Fibroblast of lung (primary cell): ENCODE data around the gene TPRX1. TPM values are rescaled to one million over a fixed set of nuclear protein-coding genes. Genes with fewer than 3 reads are reported as not detected.
"Not testable (repeated sequence)": the region's sequence is repeated elsewhere in the genome, so short reads cannot be mapped to it uniquely, and the experiment has no call there.

ENCODE experiments used
- DNase-seq, 2 donors: peaks; one replicate each; pipeline versions ENCODE4 v3.0.0 to v3.0.0-alpha.2; 2010; ENCODE audit warnings: low read depth in 2 of 2
- H2AFZ ChIP-seq: 2 replicates; pipeline ENCODE4 v1.5.1; 2012; ENCODE audit warnings: low read length, control low read depth, inconsistent platforms
- H3K27ac ChIP-seq: 2 replicates; pipeline ENCODE4 v1.5.1; 2011; ENCODE audit warnings: low read length, control low read depth; ENCODE audit not compliant: insufficient read depth
- H3K27me3 ChIP-seq: 2 replicates; pipeline ENCODE4 v1.5.1; 2011; ENCODE audit warnings: mild to moderate bottlenecking, low read length; ENCODE audit not compliant: control insufficient read depth, insufficient read depth
- H3K36me3 ChIP-seq: 2 replicates; pipeline ENCODE4 v1.5.1; 2011; ENCODE audit warnings: low read length; ENCODE audit not compliant: control insufficient read depth, insufficient read depth
- H3K4me1 ChIP-seq: 2 replicates; pipeline ENCODE4 v1.5.1; 2011; ENCODE audit warnings: low read length; ENCODE audit not compliant: control insufficient read depth, insufficient read depth; ENCODE audit errors: extremely low read depth
- H3K4me2 ChIP-seq: 2 replicates; pipeline ENCODE4 v1.5.1; 2011; ENCODE audit warnings: low read length, control low read depth; ENCODE audit not compliant: insufficient read depth; ENCODE audit errors: extremely low read depth
- H3K4me3 ChIP-seq, 4 experiments: fragments of 200-600 bp in 1 of 4; sonication (generic) in 1 of 4; replicated peaks in 1 of 4; 2 replicates each; pipeline ENCODE4 v1.5.1; 2011 to 2016; ENCODE audit warnings: low read length in 4 of 4, low read depth in 3 of 4, mild to moderate bottlenecking in 3 of 4, control low read depth in 2 of 4, inconsistent platforms in 1 of 4, mixed read lengths in 1 of 4; ENCODE audit not compliant: insufficient read depth in 1 of 4; ENCODE audit errors: control extremely low read depth in 1 of 4
- H3K79me2 ChIP-seq: 2 replicates; pipeline ENCODE4 v1.5.1; 2012; ENCODE audit warnings: mild to moderate bottlenecking, low read length, inconsistent platforms; ENCODE audit not compliant: control insufficient read depth, insufficient read depth
- H3K9ac ChIP-seq: 2 replicates; pipeline ENCODE4 v1.5.1; 2011; ENCODE audit warnings: mild to moderate bottlenecking, low read length, control low read depth; ENCODE audit not compliant: insufficient read depth
- H3K9me3 ChIP-seq: 2 replicates; pipeline ENCODE4 v1.5.1; 2012; ENCODE audit warnings: low read depth, low read length; ENCODE audit not compliant: control insufficient read depth, insufficient read depth
- H4K20me1 ChIP-seq: 2 replicates; pipeline ENCODE4 v1.5.1; 2011; ENCODE audit warnings: low read length; ENCODE audit not compliant: control insufficient read depth, insufficient read depth; ENCODE audit errors: extremely low read depth
- EZH2 ChIP-seq: IDR thresholded peaks from 2 replicates; pipeline ENCODE4 v1.5.1; 2012; ENCODE audit warnings: low read length, control low read depth, mild to moderate bottlenecking; ENCODE audit errors: missing control alignments
- polyA plus RNA-seq, 2 donors: library from polyadenylated mRNA; depleted of rRNA in 1 of 2; stranded (reverse) in 1 of 2; unstranded in 1 of 2; fragments of >200 nt; gene quantifications; 2 replicates each; pipeline ENCODE4 v1.2.1, GENCODE V29; 2011 to 2012; ENCODE audit warnings: missing spikeins in 1 of 2
- total RNA-seq: library from RNA; depleted of rRNA; stranded (reverse); fragments of >200 nt; gene quantifications from 2 replicates; pipeline ENCODE4 v1.2.1, GENCODE V29; 2014
- TF ChIP-seq, protein P1 (sequence below), 2 donors: IDR thresholded peaks in 1 of 2; conservative IDR thresholded peaks in 1 of 2; 1 replicate in 1 of 2; 2 replicates in 1 of 2; pipeline ENCODE4 v1.5.1; 2011 to 2012; ENCODE audit warnings: low read length in 2 of 2, control low read depth in 1 of 2, inconsistent platforms in 1 of 2, low read depth in 1 of 2, mild to moderate bottlenecking in 1 of 2

The TPRX1 gene
- total and polyA plus RNA-seq, 2 donors (not counting 1 experiment from before 2014, with no cell fraction given), result not detected

DNA sequence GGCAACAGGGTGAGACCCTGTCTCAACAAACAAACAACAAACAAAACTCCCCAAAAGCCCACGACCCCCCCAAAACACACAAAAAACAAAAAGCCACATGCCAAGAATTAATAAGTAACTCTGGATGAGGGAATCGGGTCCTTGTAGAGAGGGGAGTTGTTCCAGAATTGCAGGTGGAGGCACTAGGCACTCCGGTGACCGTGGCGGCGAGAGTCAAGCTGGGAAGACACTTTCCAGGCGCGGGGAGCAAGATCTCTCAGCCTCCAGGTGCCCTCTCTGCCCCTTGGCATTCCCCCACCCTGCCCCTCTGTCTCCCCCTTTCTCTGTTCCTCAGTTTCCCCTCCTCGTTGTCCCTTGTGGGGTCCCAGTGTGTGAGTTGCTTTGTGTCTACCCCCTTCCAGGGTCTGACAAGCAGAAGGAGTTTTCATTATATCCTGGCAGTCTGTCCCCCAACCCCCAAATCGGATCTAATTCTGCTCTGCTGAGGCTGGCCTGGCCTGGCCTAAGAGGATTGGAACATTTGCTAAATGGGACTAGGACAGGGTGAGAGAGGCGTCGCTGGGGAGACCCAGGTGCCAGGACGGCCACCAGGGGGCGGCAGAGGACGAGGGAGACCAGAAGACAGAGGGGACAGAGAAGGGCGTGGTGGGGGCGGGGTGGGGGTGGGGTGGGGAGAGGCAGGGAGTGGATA lies 9.1 kb upstream of the TPRX1 start:
- Histone ChIP-seq H3K9ac (no peak overlapping the region), H3K27me3 (no peaks in the 10 kb centered on the region), H3K79me2 (no peaks in the 10 kb centered on the region), H3K4me2 (no peak overlapping the region), H3K4me1 (no peaks in the 10 kb centered on the region), H3K27ac (no peak overlapping the region), H3K36me3 (no peaks in the 10 kb centered on the region), H2AFZ (no peak overlapping the region), H4K20me1 (no peaks in the 10 kb centered on the region), H3K9me3 (no peaks in the 10 kb centered on the region), H3K4me3 (no peak overlapping the region)
- TF ChIP-seq, protein P1, sequence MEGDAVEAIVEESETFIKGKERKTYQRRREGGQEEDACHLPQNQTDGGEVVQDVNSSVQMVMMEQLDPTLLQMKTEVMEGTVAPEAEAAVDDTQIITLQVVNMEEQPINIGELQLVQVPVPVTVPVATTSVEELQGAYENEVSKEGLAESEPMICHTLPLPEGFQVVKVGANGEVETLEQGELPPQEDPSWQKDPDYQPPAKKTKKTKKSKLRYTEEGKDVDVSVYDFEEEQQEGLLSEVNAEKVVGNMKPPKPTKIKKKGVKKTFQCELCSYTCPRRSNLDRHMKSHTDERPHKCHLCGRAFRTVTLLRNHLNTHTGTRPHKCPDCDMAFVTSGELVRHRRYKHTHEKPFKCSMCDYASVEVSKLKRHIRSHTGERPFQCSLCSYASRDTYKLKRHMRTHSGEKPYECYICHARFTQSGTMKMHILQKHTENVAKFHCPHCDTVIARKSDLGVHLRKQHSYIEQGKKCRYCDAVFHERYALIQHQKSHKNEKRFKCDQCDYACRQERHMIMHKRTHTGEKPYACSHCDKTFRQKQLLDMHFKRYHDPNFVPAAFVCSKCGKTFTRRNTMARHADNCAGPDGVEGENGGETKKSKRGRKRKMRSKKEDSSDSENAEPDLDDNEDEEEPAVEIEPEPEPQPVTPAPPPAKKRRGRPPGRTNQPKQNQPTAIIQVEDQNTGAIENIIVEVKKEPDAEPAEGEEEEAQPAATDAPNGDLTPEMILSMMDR (conservative IDR thresholded peaks at IDR 0.05 in 1 of 2, IDR thresholded peaks at IDR 0.05 in 1 of 2; ENCODE audit: low read depth in 1 of 2, low read length in 2 of 2), result peak; percentile 42 to 60
- TF ChIP-seq EZH2, result no peak
- DNase-seq, result peak; percentile 32 to 41

DNA sequence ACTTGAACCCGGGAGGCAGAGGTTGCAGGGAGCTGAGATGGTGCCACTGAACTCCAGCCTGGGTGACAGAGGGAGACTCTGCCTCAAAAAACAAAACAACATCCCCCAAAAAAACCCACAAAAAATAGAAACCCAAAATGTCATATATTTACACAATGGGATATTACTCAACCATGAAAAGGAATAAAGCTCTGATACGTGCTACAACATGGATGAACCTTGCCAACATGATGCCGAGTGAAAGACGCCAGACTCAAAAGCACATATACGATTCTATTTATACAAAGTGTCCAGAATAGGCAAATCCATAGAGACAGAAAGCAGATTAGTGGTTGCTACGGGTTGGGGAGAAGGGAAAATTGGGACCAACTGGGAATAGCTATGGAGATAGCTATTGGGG lies 2.1 kb upstream of the TPRX1 start:
- H4K20me1 ChIP-seq, result no peaks in the 10 kb centered on the region
- no peak overlapping the region for H3K27ac ChIP-seq
- no peaks in the 10 kb centered on the region for H3K9me3 ChIP-seq
- H2AFZ ChIP-seq, result no peak overlapping the region
- no peaks in the 10 kb centered on the region for H3K27me3 ChIP-seq
- H3K79me2 ChIP-seq, result no peaks in the 10 kb centered on the region
- no peak overlapping the region for H3K4me3 ChIP-seq
- DNase-seq, result no peak
- TF ChIP-seq, protein P1 (conservative IDR thresholded peaks at IDR 0.05 in 1 of 2, IDR thresholded peaks at IDR 0.05 in 1 of 2; ENCODE audit: low read depth in 1 of 2, low read length in 2 of 2), result no peak
- TF ChIP-seq EZH2, result no peak
- H3K4me2 ChIP-seq, result no peak overlapping the region
- no peak overlapping the region for H3K9ac ChIP-seq
- no peaks in the 10 kb centered on the region for H3K4me1 ChIP-seq
- H3K36me3 ChIP-seq, result no peaks in the 10 kb centered on the region

DNA sequence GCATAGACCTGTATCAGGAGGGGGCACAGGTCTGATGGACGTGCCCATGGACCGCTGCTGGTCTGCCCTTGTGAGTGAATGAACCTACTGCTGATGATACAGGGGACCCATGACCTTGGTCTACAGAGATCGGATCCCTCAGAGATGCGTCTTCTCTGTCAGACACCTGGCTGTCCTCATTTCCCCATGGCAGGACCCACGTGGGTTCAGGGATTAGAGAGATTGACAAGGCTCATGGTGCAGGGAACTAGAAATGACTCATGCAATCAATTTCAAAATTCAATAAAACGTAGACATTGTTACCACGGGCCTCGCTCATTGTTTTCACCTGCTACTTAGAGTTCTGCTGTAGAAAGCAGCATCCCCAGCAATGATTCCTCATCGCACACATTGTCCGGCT lies 962 bp upstream of the TPRX1 start:
- H4K20me1 ChIP-seq, result no peaks in the 10 kb centered on the region
- no peak overlapping the region for H3K4me3 ChIP-seq
- H3K27me3 ChIP-seq, result no peaks in the 10 kb centered on the region
- no peaks in the 10 kb centered on the region for H3K9me3 ChIP-seq
- no peaks in the 10 kb centered on the region for H3K4me1 ChIP-seq
- no peak overlapping the region for H2AFZ ChIP-seq
- TF ChIP-seq, protein P1 (conservative IDR thresholded peaks at IDR 0.05 in 1 of 2, IDR thresholded peaks at IDR 0.05 in 1 of 2; ENCODE audit: low read depth in 1 of 2, low read length in 2 of 2), result no peak
- TF ChIP-seq EZH2, result no peak
- DNase-seq, result no peak
- no peak overlapping the region for H3K4me2 ChIP-seq
- no peak overlapping the region for H3K27ac ChIP-seq
- H3K36me3 ChIP-seq, result no peaks in the 10 kb centered on the region
- H3K9ac ChIP-seq, result no peak overlapping the region
- no peaks in the 10 kb centered on the region for H3K79me2 ChIP-seq

DNA sequence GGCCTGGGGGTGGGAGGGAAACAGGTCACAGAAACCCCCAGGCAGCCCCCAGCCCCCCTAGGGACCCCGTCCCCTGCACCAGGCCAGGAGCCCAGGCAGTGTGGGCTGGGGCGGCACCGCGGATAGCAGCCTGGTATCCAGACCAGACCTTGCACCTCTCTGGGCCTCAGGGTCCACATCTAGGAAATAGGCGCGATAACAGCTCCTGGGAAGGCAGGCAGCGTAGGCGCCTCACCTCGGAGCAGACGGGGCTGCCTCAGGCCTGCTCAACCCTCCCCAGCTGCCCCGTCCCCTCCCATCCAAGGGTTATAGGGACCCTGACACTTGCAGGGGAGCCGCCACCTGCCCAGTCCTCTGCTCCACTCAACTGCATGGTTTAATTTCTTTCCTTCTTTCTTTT lies 680 bp downstream of the TPRX1 start:
- H3K4me1 ChIP-seq, H4K20me1 ChIP-seq, H3K27me3 ChIP-seq, H3K79me2 ChIP-seq, H3K9ac ChIP-seq, H3K4me2 ChIP-seq, H3K4me3 ChIP-seq, H2AFZ ChIP-seq, H3K27ac ChIP-seq, H3K9me3 ChIP-seq, DNase-seq, H3K36me3 ChIP-seq: not testable (repeated sequence)

DNA sequence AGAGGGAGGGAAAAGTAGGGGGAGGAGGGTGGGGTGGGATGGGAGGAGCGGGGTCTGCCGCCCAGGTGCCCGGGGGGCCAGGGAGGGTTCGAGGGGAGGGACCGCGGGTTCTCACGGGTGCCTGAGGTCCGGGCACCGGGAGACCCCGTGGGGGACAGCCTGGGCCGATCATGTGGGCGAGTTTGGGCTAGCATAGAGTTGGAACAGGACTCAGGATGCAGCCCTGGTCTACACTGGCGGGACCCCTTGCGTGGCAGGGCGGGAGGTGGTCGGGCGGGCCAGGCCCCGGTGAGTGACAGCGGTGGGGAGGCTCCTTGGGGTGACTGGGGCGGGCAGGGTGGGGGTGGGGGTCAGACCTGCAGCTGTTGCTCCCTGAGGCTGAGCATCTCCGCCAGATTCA lies 1.2 kb downstream of the TPRX1 start:
- H3K36me3 ChIP-seq, H2AFZ ChIP-seq, H3K27ac ChIP-seq, DNase-seq, H3K4me1 ChIP-seq, H3K27me3 ChIP-seq, H3K79me2 ChIP-seq, H3K9me3 ChIP-seq, H4K20me1 ChIP-seq, H3K9ac ChIP-seq, H3K4me3 ChIP-seq, H3K4me2 ChIP-seq: not testable (repeated sequence)
